Testis (tissue), 2 donors: ENCODE data around the gene LNP1.

Experiments
- CTCF ChIP-seq, 3 experiments: fragments of 450-650 bp in 2 of 3; fragments of 200-600 bp in 1 of 3; sonication (generic) in 1 of 3; IDR thresholded peaks; one replicate each; pipeline ENCODE4 v1.5.1; 2016 to 2019; ENCODE audit warnings: antibody characterized with exemption in 3 of 3, mild to moderate bottlenecking in 2 of 3, moderate library complexity in 1 of 3
- POLR2A ChIP-seq: fragments of 450-650 bp; IDR thresholded peaks from one replicate; pipeline ENCODE4 v1.6.1; 2017; ENCODE audit warnings: antibody characterized with exemption, mild to moderate bottlenecking, moderate library complexity

GRCh38 chr3:100456745-100457144 is 55.4 kb downstream of the LNP1 start:
- TF ChIP-seq CTCF (IDR thresholded peaks at IDR 0.05) (no peak), POLR2A (no peak)
